Endothelial cell of umbilical vein (primary cell): ENCODE data around the gene NR4A1. TPM values are rescaled to one million over a fixed set of nuclear protein-coding genes. Genes with fewer than 3 reads are reported as not detected.

Experiments
- BruUV-seq: library from RNA; stranded (reverse); fragments of 400-500 nt; replicated peaks from 2 replicates; lab custom pipeline; 2021; lab: Mats Ljungman, UMichigan
- CTCF ChIA-PET: fragments of 300-600, 350-600 bp; sonication (Branson Sonifier 250); formaldehyde crosslinking; loops from one replicate; lab custom pipeline; 2021; ENCODE audit warnings: antibody characterized with exemption, inconsistent platforms; lab: Charles Lee
- POLR2A ChIA-PET: fragments of 300-600, 350-600 bp; sonication (Branson Sonifier 250); formaldehyde crosslinking; loops from one replicate; lab custom pipeline; 2021; ENCODE audit warnings: antibody characterized with exemption, inconsistent platforms; lab: Charles Lee
- DNase-seq: peaks from one replicate; pipeline ENCODE4 v3.0.0-alpha.2; 2011; ENCODE audit warnings: low read depth, low spot score
- FAIRE-seq: peaks from 2 replicates; lab custom pipeline; 2011; peaks lifted over from hg19 to GRCh38; lab: Jason Lieb, UNC
- H2AFZ ChIP-seq: 2 replicates; pipeline ENCODE4 v1.6.0; 2012; ENCODE audit warnings: low read depth, low read length, control low read depth, inconsistent platforms
- H3K27ac ChIP-seq: 2 replicates; pipeline ENCODE4 v1.5.1; 2011; ENCODE audit warnings: low read depth, mild to moderate bottlenecking, control low read depth, low read length, moderate library complexity; ENCODE audit not compliant: insufficient read depth
- H3K27me3 ChIP-seq, 2 experiments: 2 replicates each; pipeline versions ENCODE4 v1.6.0 to v1.6.1; 2011; ENCODE audit warnings: low read length in 2 of 2, mixed read lengths in 1 of 2; ENCODE audit not compliant: control insufficient read depth in 2 of 2, insufficient read depth in 2 of 2
- H3K36me3 ChIP-seq, 2 experiments: 2 replicates in 1 of 2; 3 replicates in 1 of 2; pipeline ENCODE4 v1.5.1; 2011; ENCODE audit warnings: low read length in 2 of 2, mild to moderate bottlenecking in 1 of 2, moderate library complexity in 1 of 2; ENCODE audit not compliant: control insufficient read depth in 2 of 2, insufficient read depth in 2 of 2; ENCODE audit errors: extremely low read depth in 1 of 2
- H3K4me1 ChIP-seq: 3 replicates; pipeline ENCODE4 v1.5.1; 2011; ENCODE audit warnings: mild to moderate bottlenecking, low read length; ENCODE audit not compliant: control insufficient read depth, insufficient read depth; ENCODE audit errors: extremely low read depth
- H3K4me2 ChIP-seq: 2 replicates; pipeline ENCODE4 v1.6.1; 2011; ENCODE audit warnings: low read length, control low read depth, mixed read lengths; ENCODE audit not compliant: insufficient read depth
- H3K4me3 ChIP-seq, 3 experiments: fragments of 200-600 bp in 1 of 3; sonication (generic), shearing (Covaris generic) in 1 of 3; replicated peaks in 1 of 3; 2 replicates each; pipeline ENCODE4 v1.5.1; 2011 to 2016; ENCODE audit warnings: control low read depth in 3 of 3, low read length in 3 of 3, mild to moderate bottlenecking in 2 of 3, inconsistent platforms in 1 of 3, low read depth in 1 of 3, moderate library complexity in 1 of 3; ENCODE audit not compliant: insufficient read depth in 1 of 3
- H3K79me2 ChIP-seq: 2 replicates; pipeline ENCODE4 v1.6.0; 2012; ENCODE audit warnings: low read length, inconsistent platforms; ENCODE audit not compliant: control insufficient read depth, insufficient read depth
- H3K9ac ChIP-seq: replicated peaks from 2 replicates; pipeline ENCODE3; 2011; ENCODE audit warnings: low read length, control low read depth; ENCODE audit not compliant: insufficient read depth; ENCODE audit errors: extremely low read depth
- H3K9me1 ChIP-seq: replicated peaks from 3 replicates; pipeline ENCODE4 v1.6.0; 2011; ENCODE audit warnings: mild to moderate bottlenecking, low read length; ENCODE audit not compliant: control insufficient read depth, insufficient read depth; ENCODE audit errors: extremely low read depth
- H3K9me3 ChIP-seq: replicated peaks from 2 replicates; pipeline ENCODE4 v1.5.1; 2012; ENCODE audit warnings: low read length, inconsistent platforms; ENCODE audit not compliant: control insufficient read depth, insufficient read depth
- H4K20me1 ChIP-seq: replicated peaks from 2 replicates; pipeline ENCODE3; 2011; ENCODE audit warnings: mild to moderate bottlenecking, low read length; ENCODE audit not compliant: control insufficient read depth, insufficient read depth; ENCODE audit errors: extremely low read depth
- CTCF ChIP-seq, 2 donors: IDR thresholded peaks; 1 replicate in 1 of 2; 2 replicates in 1 of 2; pipeline ENCODE4 v1.5.1; 2011; ENCODE audit warnings: low read length in 2 of 2, mild to moderate bottlenecking in 2 of 2, moderate library complexity in 2 of 2, control low read depth in 1 of 2, inconsistent platforms in 1 of 2, low read depth in 1 of 2; ENCODE audit not compliant: insufficient read depth in 1 of 2; ENCODE audit errors: extremely low read depth in 1 of 2
- EZH2 ChIP-seq: IDR thresholded peaks from 2 replicates; pipeline ENCODE4 v1.6.1; 2012; ENCODE audit warnings: borderline replicate concordance, low read depth, mild to moderate bottlenecking, moderate library complexity, low read length, inconsistent platforms; ENCODE audit not compliant: severe bottlenecking
- FOS ChIP-seq: IDR thresholded peaks from 2 replicates; pipeline ENCODE4 v1.6.1; 2011; ENCODE audit warnings: mild to moderate bottlenecking, low read length, moderate library complexity, borderline replicate concordance; ENCODE audit not compliant: insufficient read depth
- GATA2 ChIP-seq: IDR thresholded peaks from 2 replicates; pipeline ENCODE4 v1.7.0; 2011; ENCODE audit warnings: low read depth, mild to moderate bottlenecking, moderate library complexity, mixed read lengths, low read length; ENCODE audit not compliant: insufficient read length, insufficient read depth
- JUN ChIP-seq: IDR thresholded peaks from 2 replicates; pipeline ENCODE4 v1.6.1; 2011; ENCODE audit warnings: borderline replicate concordance, low read depth; ENCODE audit not compliant: insufficient read length, insufficient read depth
- MAX ChIP-seq: IDR thresholded peaks from 2 replicates; pipeline ENCODE4 v1.6.1; 2011; ENCODE audit not compliant: insufficient read depth, insufficient read length
- MYC ChIP-seq: IDR thresholded peaks from one replicate; pipeline ENCODE4 v1.6.1; 2011; ENCODE audit warnings: mild to moderate bottlenecking, low read depth, low read length
- POLR2A ChIP-seq: IDR thresholded peaks from 2 replicates; pipeline ENCODE4 v1.6.1; 2012; ENCODE audit warnings: low read depth, mild to moderate bottlenecking, control low read depth, low read length
- POLR2AphosphoS5 ChIP-seq: IDR thresholded peaks from 2 replicates; pipeline ENCODE4 v1.6.1; 2012; ENCODE audit warnings: low read depth, mild to moderate bottlenecking, control low read depth, low read length, moderate library complexity; ENCODE audit not compliant: insufficient read depth
- dilution Hi-C: fragments of 300-500 bp; cut with MboI; formaldehyde crosslinking; loops from one replicate; pipeline ENCODE4 v1.15.0; 2019; ENCODE audit warnings: low sequenced_read_pairs; ENCODE audit not compliant: extremely low pct_ligation_motif_present
- intact Hi-C: fragments of 100-400 bp; cut with micrococcal nuclease; formaldehyde crosslinking; loops from one replicate; pipeline ENCODE4 v1.10.0; 2022
- polyA plus RNA-seq, 4 experiments: library from polyadenylated mRNA; depleted of rRNA in 3 of 4; stranded (reverse) in 3 of 4; unstranded in 1 of 4; fragments of >200 nt; gene quantifications; 2 replicates each; pipeline versions ENCODE4 v1.2.1 to v1.2.3, GENCODE V29; 2011 to 2012; ENCODE audit warnings: missing spikeins in 1 of 4
- total RNA-seq: library from RNA; stranded (reverse); gene quantifications from 2 replicates; pipeline ENCODE4 v1.2.3, GENCODE V29; 2021

The NR4A1 gene
- total and polyA plus RNA-seq, 2 donors (not counting 3 experiments of a cell fraction or from before 2014, with no cell fraction given), result 6.8 to 18.2 TPM

GRCh38 chr12:52057638-52058576, 6.7 kb downstream of the NR4A1 start:
- intact Hi-C loops, result no loop called here

More at GRCh38 chr12:52057638-52058576, 6.7 kb downstream of the NR4A1 start:
- no peaks in the 10 kb centered on the region for H3K9me3 ChIP-seq
- no peaks in the 10 kb centered on the region for H3K27me3 ChIP-seq
- no peak overlapping the region for H3K27ac ChIP-seq
- BruUV-seq, result no TSS peak
- H4K20me1 ChIP-seq, result no peaks in the 10 kb centered on the region
- ChIA-PET CTCF (interaction anchor here (1.1 to 1.8 kb wide), 4 partner anchors 12 to 33 kb away, joined by 3 to 5 read pairs (median 5); no protein-coding TSS in a partner anchor), POLR2A (no interaction called here)
- no peak for FAIRE-seq
- no peaks in the 10 kb centered on the region for H3K36me3 ChIP-seq
- dilution Hi-C loops, result no loop called here
- H3K9ac ChIP-seq, result no peak overlapping the region
- no peaks in the 10 kb centered on the region for H3K4me1 ChIP-seq
- TF ChIP-seq POLR2AphosphoS5, result no peak
- TF ChIP-seq FOS, result no peak
- no peak for TF ChIP-seq CTCF (IDR thresholded peaks at IDR 0.05; ENCODE audit: extremely low read depth in 1 of 2, insufficient read depth in 1 of 2, low read depth in 1 of 2, low read length in 2 of 2)
- TF ChIP-seq MAX, result no peak
- TF ChIP-seq MYC, result no peak
- no peak for TF ChIP-seq POLR2A
- TF ChIP-seq JUN, result no peak
- TF ChIP-seq EZH2, result no peak
- TF ChIP-seq GATA2, result no peak
- H3K4me2 ChIP-seq, result no peak overlapping the region
- no peaks in the 10 kb centered on the region for H3K9me1 ChIP-seq
- no peak overlapping the region for H3K4me3 ChIP-seq
- H3K79me2 ChIP-seq, result no peaks in the 10 kb centered on the region
- H2AFZ ChIP-seq, result no peak overlapping the region
- DNase-seq, result no peak
